ENCODE measurements around the gene HRCT1. TPM values are rescaled to one million over a fixed set of nuclear protein-coding genes. Genes with fewer than 3 reads are reported as not detected.
A peak's percentile ranks its signal among the peaks of the same experiment; 100 is the strongest.

The HRCT1 gene
- polyA plus RNA-seq, 3 donors = not detected

- no peak overlapping the region for H3K27ac Mint-ChIP-seq
- no peak overlapping the region for H3K9ac ChIP-seq (ENCODE audit: insufficient read depth, low read length, poor library complexity, severe bottlenecking)
- intact Hi-C loops (cut with micrococcal nuclease) = loop anchor here in 1 of 2 donors (10.0 kb wide), 2 partner anchors 70 to 370 kb away; no protein-coding TSS in a partner anchor
- no peak overlapping the region for H3K4me2 ChIP-seq (replicated peaks; ENCODE audit: extremely low read depth, low read length, poor library complexity, severe bottlenecking)
- no peaks in the 10 kb centered on the region for H3K36me3 ChIP-seq (replicated peaks in 1 of 2; ENCODE audit: control insufficient read depth in 1 of 2, insufficient read depth in 2 of 2, low read length in 2 of 2)
- peaks cover 0 to 2% (median 0%) of the 10 kb centered on the region in 7 donors for H3K9me3 Mint-ChIP-seq
- no peak overlapping the region for H3K4me3 Mint-ChIP-seq
- 6% methylated on average over 2 of the region's 6 CpGs for WGBS (ENCODE audit: insufficient coverage)
- no peak overlapping the region for H2AFZ ChIP-seq (ENCODE audit: insufficient read depth, low read depth, low read length, poor library complexity, severe bottlenecking)
- no peak overlapping the region for H3K4me3 ChIP-seq (replicated peaks in 1 of 3; ENCODE audit: low read depth in 2 of 3, low read length in 3 of 3)
- no peaks in the 10 kb centered on the region for H4K20me1 ChIP-seq (ENCODE audit: insufficient read depth, low read length)
- H3K4me1 ChIP-seq (ENCODE audit: control insufficient read depth in 1 of 2, insufficient read depth in 2 of 2, low read length in 2 of 2) = peaks cover 0 to 3% of the 10 kb centered on the region in 2 donors
- no peaks in the 10 kb centered on the region for H3K79me2 ChIP-seq (ENCODE audit: insufficient read depth, low read length)
- no peaks in the 10 kb centered on the region for H3K36me3 Mint-ChIP-seq
- no peaks in the 10 kb centered on the region for H3K9me3 ChIP-seq (replicated peaks in 1 of 2; ENCODE audit: control insufficient read depth in 1 of 2, insufficient read depth in 1 of 2, low read length in 2 of 2)
- peaks cover 0 to 3% of the 10 kb centered on the region in 2 donors for H3K27me3 ChIP-seq (ENCODE audit: control insufficient read depth in 2 of 2, insufficient read depth in 2 of 2, low read length in 2 of 2)
- DNase-seq = peak; percentile 37 to 60 (median 58)
- peaks cover 6 to 17% (median 9%) of the 10 kb centered on the region in 3 donors for H3K27me3 Mint-ChIP-seq (ENCODE audit: low read depth in 3 of 3)
- peak; percentile 84 for TF ChIP-seq CTCF (IDR thresholded peaks at IDR 0.05)
- H3K27ac ChIP-seq (ENCODE audit: low read depth in 1 of 2, low read length in 2 of 2) = no peak overlapping the region
- H3K4me1 Mint-ChIP-seq = peaks cover 7% of the 10 kb centered on the region
Measured at GRCh38 chr9:35954942-35955546, 49.0 kb downstream of the HRCT1 start.

DNA sequence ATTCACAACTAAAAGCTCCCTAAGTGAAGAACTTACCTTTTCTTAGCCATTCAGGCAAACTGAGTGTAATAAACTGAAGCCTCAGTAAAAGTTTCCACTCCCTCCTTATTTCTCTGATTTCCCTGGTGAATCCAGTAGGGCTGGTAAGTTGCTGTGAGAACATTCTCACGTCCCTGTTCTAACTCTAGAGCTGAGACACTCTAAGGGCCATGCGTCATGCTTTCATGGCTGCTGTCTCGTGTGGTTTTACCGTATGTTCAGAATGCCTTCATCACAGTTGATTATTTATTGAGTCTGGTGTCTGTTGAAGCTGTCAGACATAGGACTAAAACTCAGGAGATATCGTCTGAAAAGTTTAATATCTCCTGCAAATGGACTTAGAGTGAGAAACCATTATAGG, 50.6 kb downstream of the HRCT1 start:
- H3K9me3 Mint-ChIP-seq = no peaks in the 10 kb centered on the region
- H3K4me1 ChIP-seq (ENCODE audit: control insufficient read depth in 1 of 2, insufficient read depth in 2 of 2, low read length in 2 of 2) = peaks cover 0 to 3% of the 10 kb centered on the region in 2 donors
- H3K27me3 Mint-ChIP-seq (ENCODE audit: low read depth in 3 of 3) = peaks cover 6 to 16% (median 9%) of the 10 kb centered on the region in 3 donors
- no peak overlapping the region for H3K4me2 ChIP-seq (replicated peaks; ENCODE audit: extremely low read depth, low read length, poor library complexity, severe bottlenecking)
- H4K20me1 ChIP-seq (ENCODE audit: insufficient read depth, low read length) = no peaks in the 10 kb centered on the region
- H3K4me3 ChIP-seq (replicated peaks in 1 of 3; ENCODE audit: low read depth in 2 of 3, low read length in 3 of 3) = no peak overlapping the region
- H3K36me3 Mint-ChIP-seq = no peaks in the 10 kb centered on the region
- WGBS (ENCODE audit: insufficient coverage) = no CpG with 5 or more reads among the region's 5 CpGs
- TF ChIP-seq CTCF (IDR thresholded peaks at IDR 0.05) = no peak
- H3K36me3 ChIP-seq (replicated peaks in 1 of 2; ENCODE audit: control insufficient read depth in 1 of 2, insufficient read depth in 2 of 2, low read length in 2 of 2) = no peaks in the 10 kb centered on the region
- peaks cover 0 to 3% of the 10 kb centered on the region in 2 donors for H3K27me3 ChIP-seq (ENCODE audit: control insufficient read depth in 2 of 2, insufficient read depth in 2 of 2, low read length in 2 of 2)
- H3K4me1 Mint-ChIP-seq = peaks cover 8% of the 10 kb centered on the region
- no peak overlapping the region for H3K27ac Mint-ChIP-seq
- DNase-seq = no peak
- no peak overlapping the region for H3K9ac ChIP-seq (ENCODE audit: insufficient read depth, low read length, poor library complexity, severe bottlenecking)
- H3K79me2 ChIP-seq (ENCODE audit: insufficient read depth, low read length) = no peaks in the 10 kb centered on the region
- no peak overlapping the region for H2AFZ ChIP-seq (ENCODE audit: insufficient read depth, low read depth, low read length, poor library complexity, severe bottlenecking)
- H3K27ac ChIP-seq (ENCODE audit: low read depth in 1 of 2, low read length in 2 of 2) = no peak overlapping the region
- no peaks in the 10 kb centered on the region for H3K9me3 ChIP-seq (replicated peaks in 1 of 2; ENCODE audit: control insufficient read depth in 1 of 2, insufficient read depth in 1 of 2, low read length in 2 of 2)
- H3K4me3 Mint-ChIP-seq = no peak overlapping the region
- intact Hi-C loops (cut with micrococcal nuclease) = loop anchor here in 1 of 2 donors (10.0 kb wide), 2 partner anchors 68 to 368 kb away; no protein-coding TSS in a partner anchor

Other genes with a start within 250 kb of the HRCT1 start
- 10 to 100 TPM in 1 of 3 donors, not detected in 2; 13.3 TPM for gene RMRP, start 248.2 kb upstream of the HRCT1 start, polyA plus RNA-seq
- gene CCDC107, start 247.9 kb upstream of the HRCT1 start, polyA plus RNA-seq = 10 to 100 TPM; 17.2 to 32.6 (median 23.2) TPM
- gene ARHGEF39, start 241.0 kb upstream of the HRCT1 start, polyA plus RNA-seq = under 1 TPM; 0.13 to 0.53 (median 0.42) TPM
- not detected for gene CA9, start 232.3 kb upstream of the HRCT1 start, polyA plus RNA-seq
- 1 to 10 TPM in 1 of 3 donors, not detected in 2; 7.7 TPM for gene TPM2, start 216.3 kb upstream of the HRCT1 start, polyA plus RNA-seq
- 100 to 1,000 TPM in 1 of 3 donors, 10 to 100 TPM in 2; 46.6 to 251 (median 93.0) TPM for gene TLN1, start 174.0 kb upstream of the HRCT1 start, polyA plus RNA-seq
- gene CREB3, start 173.5 kb upstream of the HRCT1 start, polyA plus RNA-seq = 10 to 100 TPM; 17.4 to 38.7 (median 32.2) TPM
- 100 to 1,000 TPM in 1 of 3 donors, 10 to 100 TPM in 2; 18.1 to 130 (median 26.4) TPM for gene GBA2, start 157.0 kb upstream of the HRCT1 start, polyA plus RNA-seq
- gene RGP1, start 156.9 kb upstream of the HRCT1 start, polyA plus RNA-seq = 1 to 10 TPM; 2.3 to 9.0 (median 3.3) TPM
- gene MSMP, start 151.9 kb upstream of the HRCT1 start, polyA plus RNA-seq = not detected
- under 1 TPM in 1 of 3 donors, not detected in 2; 0.48 TPM for gene NPR2, start 114.6 kb upstream of the HRCT1 start, polyA plus RNA-seq
- 1 to 10 TPM in 1 of 3 donors, under 1 TPM in 2; 0.52 to 2.9 (median 0.68) TPM for gene SPAG8, start 93.9 kb upstream of the HRCT1 start, polyA plus RNA-seq
- 10 to 100 TPM; 19.9 to 64.5 (median 59.1) TPM for gene HINT2, start 91.2 kb upstream of the HRCT1 start, polyA plus RNA-seq
- gene FAM221B, start 77.5 kb upstream of the HRCT1 start, polyA plus RNA-seq = under 1 TPM in 2 of 3 donors, not detected in 1; 0.05 to 0.63 TPM
- gene TMEM8B, start 77.0 kb upstream of the HRCT1 start, polyA plus RNA-seq = 10 to 100 TPM in 1 of 3 donors, 1 to 10 TPM in 2; 2.6 to 11.6 (median 3.8) TPM
- gene OR13J1, start 35.8 kb upstream of the HRCT1 start, polyA plus RNA-seq = not detected
- not detected for gene SPAAR, start 3.3 kb downstream of the HRCT1 start, polyA plus RNA-seq
- not detected for gene OR2S2, start 52.0 kb downstream of the HRCT1 start, polyA plus RNA-seq
- gene RECK, start 130.7 kb downstream of the HRCT1 start, polyA plus RNA-seq = 1 to 10 TPM; 5.0 to 5.2 (median 5.1) TPM
- gene GLIPR2, start 230.5 kb downstream of the HRCT1 start, polyA plus RNA-seq = 100 to 1,000 TPM; 213 to 528 (median 520) TPM

Data from CD14-positive monocyte (primary cell).